Neuron (in vitro differentiated cells): ENCODE measurements around the gene PCDHGB6.

Experiments
- H2AFZ ChIP-seq: one replicate; pipeline ENCODE4 v1.6.1; 2013; ENCODE audit warnings: low read depth, mild to moderate bottlenecking, inconsistent platforms, low read length, moderate library complexity
- H3K27me3 ChIP-seq: one replicate; pipeline ENCODE4 v1.6.1; 2013; ENCODE audit warnings: low read length; ENCODE audit not compliant: insufficient read depth
- H3K36me3 ChIP-seq: one replicate; pipeline ENCODE4 v1.6.1; 2013; ENCODE audit warnings: low read length; ENCODE audit not compliant: insufficient read depth
- H3K4me1 ChIP-seq: one replicate; pipeline ENCODE4 v1.6.1; 2013; ENCODE audit warnings: low read length; ENCODE audit not compliant: insufficient read depth
- H3K4me3 ChIP-seq: 2 replicates; pipeline ENCODE4 v1.5.1; 2013; ENCODE audit warnings: mild to moderate bottlenecking, low read length, moderate library complexity
- H3K9me3 ChIP-seq: one replicate; pipeline ENCODE4 v1.6.1; 2013; ENCODE audit warnings: low read length

Gene PCDHGB6

DNA sequence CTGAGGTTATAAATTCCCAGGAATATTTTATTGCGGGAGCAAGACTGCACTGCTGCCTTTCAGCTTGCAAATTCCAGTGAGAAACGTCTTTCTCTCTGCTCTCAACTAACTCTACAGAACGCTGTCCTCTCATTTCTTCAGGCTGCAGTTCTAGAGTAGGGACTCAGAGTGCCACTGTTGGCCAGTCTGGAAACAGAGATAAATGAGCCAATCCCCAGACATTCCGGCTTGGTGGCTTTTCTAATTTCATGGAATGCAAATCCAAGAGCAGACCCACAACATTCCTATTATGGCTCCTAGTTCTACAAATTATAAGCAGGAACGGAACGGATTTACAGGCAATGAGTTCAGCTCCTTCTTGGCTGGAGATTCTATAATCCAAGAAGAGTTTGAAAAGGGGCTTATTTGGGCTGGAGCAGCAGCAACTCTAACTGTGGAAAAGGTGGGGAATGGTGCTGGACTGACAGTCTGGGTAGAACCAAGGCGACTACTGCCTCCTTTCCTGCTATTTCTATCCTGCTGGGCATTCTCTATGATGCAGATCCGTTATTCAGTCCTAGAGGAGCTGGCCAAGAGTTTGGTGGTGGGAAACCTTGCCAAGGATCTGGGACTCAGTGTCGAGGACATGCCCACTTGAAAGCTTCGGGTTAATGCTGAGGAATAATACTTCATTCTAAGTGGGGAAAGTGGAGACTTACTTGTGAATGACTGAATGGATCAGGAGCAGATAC, 31.8 kb downstream of the PCDHGB6 start:
- Histone ChIP-seq H2AFZ (no peak overlapping the region), H3K9me3 (peaks cover 25% of the 10 kb centered on the region), H3K4me3 (no peak overlapping the region), H3K4me1 (no peaks in the 10 kb centered on the region), H3K36me3 (no peaks in the 10 kb centered on the region), H3K27me3 (no peaks in the 10 kb centered on the region)

DNA sequence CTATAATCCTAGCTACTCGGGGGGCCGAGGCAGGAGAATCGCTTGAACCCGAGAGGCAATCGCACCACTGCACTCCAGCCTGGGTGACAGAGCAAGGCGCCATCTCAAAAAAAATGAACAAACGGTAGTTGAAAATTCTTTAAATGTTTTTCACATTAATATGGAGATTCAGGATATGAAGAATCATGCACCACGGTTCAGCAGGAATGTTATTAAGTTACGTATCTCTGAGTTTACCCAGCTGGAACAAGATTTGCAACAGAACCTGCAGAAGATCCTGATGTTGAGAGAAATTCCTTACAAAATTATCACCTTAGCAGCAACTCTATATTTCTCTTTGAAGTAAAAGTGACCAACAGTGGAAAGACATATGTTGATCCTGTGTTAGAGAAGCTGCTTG, 32.5 kb downstream of the PCDHGB6 start:
- no peak overlapping the region for H3K4me3 ChIP-seq
- no peaks in the 10 kb centered on the region for H3K4me1 ChIP-seq
- H2AFZ ChIP-seq, result no peak overlapping the region
- H3K36me3 ChIP-seq, result no peaks in the 10 kb centered on the region
- no peaks in the 10 kb centered on the region for H3K27me3 ChIP-seq
- H3K9me3 ChIP-seq, result peaks cover 25% of the 10 kb centered on the region

DNA sequence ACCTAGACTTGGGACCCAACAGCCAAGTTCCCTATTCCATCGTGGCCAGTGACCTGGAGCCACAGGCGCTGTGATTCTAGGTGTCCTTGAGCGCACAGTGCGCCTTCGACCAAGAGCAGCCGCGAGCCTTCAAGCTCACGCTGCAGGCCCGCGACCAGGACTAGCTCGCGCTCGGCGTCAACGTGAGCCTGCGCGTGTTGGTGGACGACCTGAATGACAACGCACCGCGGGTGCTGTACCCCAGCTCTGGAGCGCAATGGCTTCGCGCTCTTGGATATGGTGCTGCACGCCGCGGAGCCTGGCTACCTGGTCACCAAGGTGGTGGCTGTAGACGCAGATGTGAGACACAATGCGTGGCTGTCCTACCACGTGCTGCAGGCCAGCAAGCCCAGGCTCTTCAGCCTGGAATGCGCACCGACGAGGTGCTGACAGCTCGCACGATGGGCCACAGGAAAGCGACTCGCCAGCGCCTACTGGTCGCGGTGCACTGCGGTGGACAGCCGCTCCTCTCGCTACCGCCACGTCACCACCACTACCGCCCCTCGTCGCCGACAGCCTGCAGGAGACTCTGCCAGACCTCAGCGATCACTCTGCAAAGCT, 33.9 kb downstream of the PCDHGB6 start:
- Histone ChIP-seq H3K4me1 (no peaks in the 10 kb centered on the region), H3K9me3 (peaks cover 23% of the 10 kb centered on the region), H3K27me3 (no peaks in the 10 kb centered on the region), H2AFZ (no peak overlapping the region), H3K4me3 (no peak overlapping the region), H3K36me3 (no peaks in the 10 kb centered on the region)
